Right atrium auricular region (tissue), 2 donors: ENCODE results near the gene LPGAT1. TPM values are rescaled to one million over a fixed set of nuclear protein-coding genes. Genes with fewer than 3 reads are reported as not detected.

Experiments used
- DNase-seq: peaks from one replicate; pipeline ENCODE4 v3.0.0-alpha.2; 2019; ENCODE audit warnings: low spot score
- H3K27ac ChIP-seq, 2 donors: fragments of 200-600 bp; sonication (generic); 1 replicate in 1 of 2; 2 replicates in 1 of 2; pipeline ENCODE4 v1.5.1; 2016 to 2019
- H3K27me3 ChIP-seq, 2 donors: fragments of 200-600 bp; sonication (generic); one replicate each; pipeline versions ENCODE4 v1.5.1 to v1.6.0; 2017 to 2019
- H3K36me3 ChIP-seq: fragments of 200-600 bp; sonication (generic); one replicate; pipeline ENCODE4 v1.5.1; 2016
- H3K4me1 ChIP-seq, 2 donors: fragments of 200-600 bp; sonication (generic); one replicate each; pipeline versions ENCODE4 v1.5.1 to v1.6.0; 2017 to 2019
- H3K4me3 ChIP-seq, 2 donors: fragments of 200-600 bp; sonication (generic); 1 replicate in 1 of 2; 2 replicates in 1 of 2; pipeline ENCODE4 v1.5.1; 2017 to 2019; ENCODE audit warnings: mild to moderate bottlenecking in 1 of 2, moderate library complexity in 1 of 2
- H3K9me3 ChIP-seq, 2 donors: fragments of 200-600 bp; sonication (generic); one replicate each; pipeline ENCODE4 v1.5.1; 2019
- total RNA-seq, 2 donors: library from RNA; depleted of rRNA; stranded (reverse); fragments of >200 nt; gene quantifications; one replicate each; pipeline ENCODE4 v1.1.0, GENCODE V29; 2016
- TF ChIP-seq, protein P1 (sequence below), 2 donors: fragments of 200-600 bp; sonication (generic); IDR thresholded peaks; one replicate each; pipeline ENCODE4 v1.5.1; 2019; ENCODE audit warnings: antibody characterized with exemption in 2 of 2

The LPGAT1 gene
- total RNA-seq, 2 donors from 2014 or later: 27.0 to 36.2 TPM

DNA sequence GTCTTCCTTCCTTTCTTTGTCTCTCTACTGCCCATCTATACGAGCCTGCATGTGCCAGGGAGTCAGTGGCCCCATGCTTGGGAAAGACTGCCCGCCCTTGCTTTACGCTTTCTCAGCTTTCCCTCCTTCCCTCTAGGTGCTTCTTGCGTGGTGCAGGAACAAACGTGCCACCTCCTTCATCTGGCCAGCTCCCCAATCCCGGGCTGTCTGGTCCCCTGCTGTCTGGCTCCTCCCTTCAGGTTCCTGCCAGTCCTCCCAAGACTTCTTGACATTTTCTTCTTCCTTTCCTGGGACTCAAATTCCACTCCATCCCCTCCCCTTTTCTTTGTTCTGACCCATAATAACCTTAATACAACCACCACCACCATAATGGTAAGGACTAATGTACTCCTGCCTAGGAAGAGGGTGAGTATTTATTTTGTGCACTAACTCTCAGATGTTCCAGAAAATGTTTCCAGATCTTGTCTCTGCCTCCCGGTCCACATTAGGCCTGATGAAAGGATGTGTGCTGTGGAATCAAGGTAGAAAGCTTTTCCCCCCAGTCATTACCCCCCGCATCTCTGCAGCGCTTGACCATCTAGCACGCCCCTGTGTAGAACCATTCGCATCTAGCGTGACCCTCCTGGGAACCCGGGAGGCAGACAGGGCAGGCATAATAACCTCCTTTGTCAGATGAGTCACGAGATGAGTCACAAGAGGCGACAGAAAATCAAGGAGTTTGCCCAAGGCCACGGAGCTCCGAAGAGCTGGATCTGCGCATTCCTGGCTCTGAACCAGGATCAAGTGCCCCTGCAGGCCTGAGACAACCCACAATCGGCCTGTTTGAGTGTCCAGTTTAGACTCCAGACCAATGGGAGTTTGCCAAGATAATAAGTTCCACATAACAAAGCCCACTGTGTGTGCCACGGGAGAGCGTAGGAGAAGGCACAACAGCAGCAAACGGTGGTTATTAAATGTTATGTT, 95.1 kb downstream of the LPGAT1 start:
- H3K36me3 ChIP-seq: no peaks in the 10 kb centered on the region
- H3K27me3 ChIP-seq: no peaks in the 10 kb centered on the region
- no peaks in the 10 kb centered on the region for H3K4me1 ChIP-seq
- TF ChIP-seq, protein P1, sequence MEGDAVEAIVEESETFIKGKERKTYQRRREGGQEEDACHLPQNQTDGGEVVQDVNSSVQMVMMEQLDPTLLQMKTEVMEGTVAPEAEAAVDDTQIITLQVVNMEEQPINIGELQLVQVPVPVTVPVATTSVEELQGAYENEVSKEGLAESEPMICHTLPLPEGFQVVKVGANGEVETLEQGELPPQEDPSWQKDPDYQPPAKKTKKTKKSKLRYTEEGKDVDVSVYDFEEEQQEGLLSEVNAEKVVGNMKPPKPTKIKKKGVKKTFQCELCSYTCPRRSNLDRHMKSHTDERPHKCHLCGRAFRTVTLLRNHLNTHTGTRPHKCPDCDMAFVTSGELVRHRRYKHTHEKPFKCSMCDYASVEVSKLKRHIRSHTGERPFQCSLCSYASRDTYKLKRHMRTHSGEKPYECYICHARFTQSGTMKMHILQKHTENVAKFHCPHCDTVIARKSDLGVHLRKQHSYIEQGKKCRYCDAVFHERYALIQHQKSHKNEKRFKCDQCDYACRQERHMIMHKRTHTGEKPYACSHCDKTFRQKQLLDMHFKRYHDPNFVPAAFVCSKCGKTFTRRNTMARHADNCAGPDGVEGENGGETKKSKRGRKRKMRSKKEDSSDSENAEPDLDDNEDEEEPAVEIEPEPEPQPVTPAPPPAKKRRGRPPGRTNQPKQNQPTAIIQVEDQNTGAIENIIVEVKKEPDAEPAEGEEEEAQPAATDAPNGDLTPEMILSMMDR (IDR thresholded peaks at IDR 0.05): no peak
- H3K9me3 ChIP-seq: no peaks in the 10 kb centered on the region
- no peak overlapping the region for H3K4me3 ChIP-seq
- H3K27ac ChIP-seq: no peak overlapping the region
- peak; percentile 62 for DNase-seq

DNA sequence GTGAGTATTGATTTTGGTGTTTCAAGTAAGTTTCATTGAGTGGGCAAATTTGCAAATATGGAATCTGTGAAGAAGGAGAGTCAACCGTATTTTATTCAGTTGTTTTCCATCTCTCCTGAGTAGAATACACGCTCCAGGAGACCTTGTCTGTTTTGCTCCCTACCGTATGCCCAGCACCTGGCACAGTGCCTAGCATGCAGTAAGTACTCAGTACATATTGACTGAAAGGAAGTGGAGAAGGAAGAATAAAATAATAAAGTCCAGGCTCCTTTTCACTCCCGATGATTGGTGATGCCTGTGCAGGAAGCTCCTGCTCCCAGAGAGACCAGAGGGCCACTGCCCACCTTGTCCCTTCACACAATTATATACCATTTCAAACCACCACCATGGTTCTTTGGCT, 95.8 kb downstream of the LPGAT1 start:
- TF ChIP-seq, protein P1 (IDR thresholded peaks at IDR 0.05): no peak
- no peak overlapping the region for H3K4me3 ChIP-seq

DNA sequence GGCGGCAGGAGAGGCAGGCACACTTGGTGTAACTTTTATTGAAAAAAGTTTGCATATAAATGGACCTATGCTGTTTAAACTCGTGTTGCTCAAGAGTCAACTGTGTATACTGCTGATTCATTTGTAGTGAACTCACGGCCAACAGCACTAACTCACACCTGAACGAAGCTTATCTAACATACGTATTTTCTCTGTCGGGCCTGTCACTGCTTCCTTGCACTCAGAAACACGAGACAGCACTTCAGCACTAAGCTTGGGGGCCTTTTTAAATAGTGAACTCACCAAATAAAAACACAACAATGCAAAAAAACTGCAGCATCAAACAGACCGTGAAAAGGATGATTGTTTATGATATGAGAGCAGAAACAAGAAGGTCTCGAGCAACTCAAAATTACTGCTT, 96.2 kb downstream of the LPGAT1 start:
- H3K36me3 ChIP-seq: no peaks in the 10 kb centered on the region
- H3K4me3 ChIP-seq: no peak overlapping the region
- H3K27me3 ChIP-seq: no peaks in the 10 kb centered on the region
- H3K9me3 ChIP-seq: no peaks in the 10 kb centered on the region
- no peak overlapping the region for H3K27ac ChIP-seq
- H3K4me1 ChIP-seq: no peaks in the 10 kb centered on the region
- TF ChIP-seq, protein P1 (IDR thresholded peaks at IDR 0.05): no peak
- DNase-seq: no peak

More for the DNA sequence above, 95.8 kb downstream of the LPGAT1 start:
- H3K27me3 ChIP-seq: no peaks in the 10 kb centered on the region
- H3K27ac ChIP-seq: no peak overlapping the region
- no peaks in the 10 kb centered on the region for H3K4me1 ChIP-seq
- no peaks in the 10 kb centered on the region for H3K9me3 ChIP-seq
- no peak for DNase-seq
- H3K36me3 ChIP-seq: no peaks in the 10 kb centered on the region

DNA sequence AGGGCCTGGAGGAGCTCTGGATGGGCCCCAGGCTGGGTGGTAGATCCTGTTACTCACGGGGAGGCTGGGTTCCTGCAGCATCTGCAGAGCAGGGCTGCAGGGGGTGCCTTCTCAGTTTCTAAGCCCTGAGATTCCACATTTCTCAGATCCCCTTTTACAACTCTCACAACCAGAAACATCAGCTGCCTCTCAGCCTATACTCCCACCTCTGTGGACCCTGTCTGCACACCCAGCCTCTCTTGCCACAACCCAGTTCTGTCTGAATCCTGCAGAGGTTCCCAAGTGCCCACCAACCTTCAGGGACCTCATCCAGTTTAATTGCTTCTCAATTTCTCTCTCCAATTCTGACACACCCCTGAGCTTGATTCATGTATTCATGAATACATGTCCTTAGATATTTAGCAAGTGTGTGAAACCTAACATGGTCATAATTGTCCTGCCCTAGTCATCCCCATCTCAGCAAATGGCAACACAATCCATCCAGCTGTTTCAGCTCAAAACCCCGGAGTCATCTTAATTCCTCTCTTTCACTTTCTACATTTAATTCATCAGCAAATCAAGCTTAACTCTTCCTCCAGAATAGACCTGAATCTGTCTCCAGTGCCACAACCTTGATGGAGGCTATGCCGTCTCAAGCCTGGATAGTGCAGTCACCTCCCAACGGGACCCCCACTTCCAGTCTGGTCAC, 98.1 kb downstream of the LPGAT1 start:
- Histone ChIP-seq H3K36me3 (no peaks in the 10 kb centered on the region), H3K4me3 (no peak overlapping the region), H3K4me1 (no peaks in the 10 kb centered on the region), H3K27me3 (no peaks in the 10 kb centered on the region), H3K27ac (no peak overlapping the region), H3K9me3 (no peaks in the 10 kb centered on the region)
- TF ChIP-seq, protein P1 (IDR thresholded peaks at IDR 0.05): no peak
- no peak for DNase-seq

DNA sequence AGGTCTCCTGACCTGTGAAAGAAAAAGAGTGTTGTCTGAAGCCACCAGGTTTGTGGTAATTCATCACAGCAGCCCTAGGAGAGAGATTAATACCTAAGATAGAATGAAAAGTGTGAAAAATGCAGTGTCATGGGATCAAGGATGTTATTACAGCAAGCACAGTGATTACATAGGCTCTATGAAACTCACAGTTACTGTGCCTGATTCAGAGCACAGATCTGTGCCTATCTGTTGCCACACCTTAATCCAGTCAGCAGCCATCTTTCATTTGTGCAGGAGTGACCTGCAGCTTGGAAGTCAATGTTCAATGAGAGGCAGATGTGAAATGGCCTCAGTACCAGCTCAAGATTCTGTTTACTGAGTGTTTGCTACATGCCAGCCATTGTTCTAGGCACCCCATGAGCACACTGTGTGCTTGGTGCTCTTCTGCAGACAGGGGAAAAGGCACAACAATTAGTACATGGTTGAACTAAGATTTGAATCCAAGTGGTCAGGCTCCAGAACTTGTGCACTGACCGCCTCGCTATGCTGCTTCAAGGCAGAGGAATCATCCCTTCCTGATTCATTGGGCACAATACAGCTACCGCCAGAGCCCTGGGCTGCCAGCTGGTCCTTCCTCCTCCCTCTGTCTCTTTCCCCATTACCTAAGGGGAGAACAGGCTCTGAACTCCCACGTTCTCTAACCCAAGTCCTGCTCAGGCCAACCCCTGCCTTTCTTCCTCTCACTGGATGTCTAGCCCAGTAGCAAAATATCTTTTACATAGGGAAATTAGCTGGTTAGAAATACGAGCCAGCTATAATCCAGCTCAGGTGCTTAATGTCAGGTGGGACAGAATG, 98.9 kb downstream of the LPGAT1 start:
- no peak for DNase-seq
- no peak overlapping the region for H3K27ac ChIP-seq
- no peaks in the 10 kb centered on the region for H3K27me3 ChIP-seq
- no peaks in the 10 kb centered on the region for H3K9me3 ChIP-seq
- H3K36me3 ChIP-seq: no peaks in the 10 kb centered on the region
- no peak overlapping the region for H3K4me3 ChIP-seq
- no peaks in the 10 kb centered on the region for H3K4me1 ChIP-seq
- TF ChIP-seq, protein P1 (IDR thresholded peaks at IDR 0.05): no peak
